H7 (cell line): ENCODE results near the gene FRMD4A. TPM values are rescaled to one million over a fixed set of nuclear protein-coding genes. Genes with fewer than 3 reads are reported as not detected.
"Not testable (repeated sequence)": the region's sequence is repeated elsewhere in the genome, so short reads cannot be mapped to it uniquely, and the experiment has no call there.

Experiments
- DNase-seq: peaks from one replicate; pipeline ENCODE4 v3.0.0; 2012
- H3K27me3 ChIP-seq: 2 replicates; pipeline ENCODE4 v1.6.0; 2011; ENCODE audit warnings: mild to moderate bottlenecking, low read length; ENCODE audit not compliant: control insufficient read depth, insufficient read depth
- H3K36me3 ChIP-seq: replicated peaks from 2 replicates; pipeline ENCODE4 v1.5.1; 2011; ENCODE audit warnings: low read length; ENCODE audit not compliant: control insufficient read depth, insufficient read depth
- H3K4me3 ChIP-seq: 2 replicates; pipeline ENCODE4 v1.5.1; 2011; ENCODE audit warnings: low read depth, mild to moderate bottlenecking, control low read depth, low read length, moderate library complexity; ENCODE audit not compliant: insufficient read depth
- total RNA-seq: library from RNA; depleted of rRNA; stranded (reverse); fragments of >200 nt; shearing (Covaris generic); gene quantifications from 2 replicates; pipeline ENCODE4 v1.2.3, GENCODE V29; 2014

Gene FRMD4A
- total RNA-seq, 1 experiment from 2014 or later, result 10.8 TPM

DNA sequence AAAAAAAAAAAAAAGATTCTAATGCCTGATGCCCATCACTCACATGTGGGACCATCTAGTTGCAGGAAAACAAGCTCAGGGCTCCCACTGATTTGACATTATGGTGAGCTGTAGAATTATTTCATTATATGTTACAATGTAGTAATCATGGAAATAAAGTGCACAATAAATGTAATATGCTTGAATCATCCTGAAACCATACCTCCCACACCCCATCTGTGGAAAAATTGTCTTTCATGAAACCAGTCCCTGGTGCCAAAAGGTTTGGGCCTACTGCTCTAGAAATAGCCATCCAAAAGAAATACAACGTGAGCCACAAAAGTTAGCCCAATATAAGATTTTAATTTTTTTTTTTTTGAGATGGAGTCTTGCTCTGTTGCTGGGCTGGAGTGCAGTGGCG is 478.8 kb downstream of the FRMD4A start:
- H3K4me3 ChIP-seq, result no peak overlapping the region
- no peak for DNase-seq

GRCh38 chr10:13848520-13849445 is 481.9 kb downstream of the FRMD4A start:
- no peaks in the 10 kb centered on the region for H3K27me3 ChIP-seq
- no peak overlapping the region for H3K4me3 ChIP-seq
- no peaks in the 10 kb centered on the region for H3K36me3 ChIP-seq
- DNase-seq, result no peak

More for the DNA sequence above, 478.8 kb downstream of the FRMD4A start:
- no peaks in the 10 kb centered on the region for H3K27me3 ChIP-seq
- H3K36me3 ChIP-seq, result no peaks in the 10 kb centered on the region

DNA sequence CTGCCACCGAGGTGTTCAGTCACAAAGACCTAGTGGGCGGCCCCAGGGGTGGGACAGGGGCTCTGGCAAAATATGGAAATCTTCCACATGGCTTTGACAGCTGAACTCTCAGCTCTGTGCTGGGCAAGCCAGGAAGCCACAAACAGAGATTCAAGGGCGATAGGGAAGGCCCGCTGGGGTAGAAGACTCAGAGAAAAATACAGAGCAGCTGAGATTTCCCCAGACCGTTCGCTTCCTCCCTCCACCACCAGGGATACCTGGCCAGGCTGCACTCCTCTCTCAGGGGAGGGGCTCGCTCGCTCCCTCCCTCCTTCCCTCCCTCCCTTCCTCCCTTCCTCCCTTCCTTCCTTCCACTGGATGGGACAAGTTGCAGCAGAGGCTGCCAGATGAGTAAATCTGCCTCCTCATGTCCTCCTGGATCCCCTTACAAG is 483.5 kb downstream of the FRMD4A start:
- Histone ChIP-seq H3K36me3 (no peaks in the 10 kb centered on the region), H3K4me3 (no peak overlapping the region), H3K27me3 (no peaks in the 10 kb centered on the region)
- DNase-seq, result peak; percentile 71

- no peaks in the 10 kb centered on the region for H3K27me3 ChIP-seq
- no peak for DNase-seq
- no peaks in the 10 kb centered on the region for H3K36me3 ChIP-seq
- no peak overlapping the region for H3K4me3 ChIP-seq
Observed at GRCh38 chr10:13845897-13846296, 484.8 kb downstream of the FRMD4A start.

DNA sequence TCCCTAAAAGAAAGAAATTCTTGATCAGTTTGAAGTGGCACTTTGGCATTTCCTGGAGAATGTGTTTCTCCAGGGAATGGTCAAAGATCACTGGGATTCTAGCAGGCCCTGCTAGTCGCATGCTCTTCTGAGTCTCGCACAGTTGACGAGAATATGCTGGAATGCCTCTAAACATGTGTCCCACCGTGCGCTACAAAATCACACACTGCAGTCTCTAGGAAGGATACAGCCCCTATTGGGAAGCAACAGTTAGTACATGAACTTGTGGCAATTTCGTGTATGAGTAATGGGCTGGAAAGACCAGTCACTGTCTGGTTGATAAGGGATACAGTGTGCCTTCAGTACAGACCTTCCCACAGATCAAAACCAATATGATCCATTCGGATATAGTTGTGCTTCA is 486.1 kb downstream of the FRMD4A start:
- DNase-seq, result no peak
- no peak overlapping the region for H3K4me3 ChIP-seq
- no peaks in the 10 kb centered on the region for H3K27me3 ChIP-seq
- no peaks in the 10 kb centered on the region for H3K36me3 ChIP-seq

DNA sequence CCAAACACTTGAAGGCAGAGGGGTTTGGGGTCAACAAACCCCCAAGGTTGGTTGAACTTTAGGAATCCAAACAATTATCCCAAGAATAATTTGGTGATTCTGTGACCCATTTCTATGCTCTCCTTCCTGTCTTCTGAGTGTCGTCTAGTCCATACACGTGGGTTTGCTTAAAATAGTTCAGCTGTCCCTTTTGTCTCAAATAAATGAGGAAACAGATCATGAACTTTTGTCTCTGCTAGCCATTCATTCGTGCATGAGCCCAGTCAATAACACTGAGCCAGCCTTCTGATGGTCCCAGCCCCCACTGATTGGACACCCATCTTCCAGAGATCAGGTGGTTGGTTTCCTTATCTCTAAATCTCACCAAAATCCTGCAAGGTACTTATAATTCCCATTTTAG is 488.6 kb downstream of the FRMD4A start:
- no peak overlapping the region for H3K4me3 ChIP-seq
- no peaks in the 10 kb centered on the region for H3K36me3 ChIP-seq
- H3K27me3 ChIP-seq, result no peaks in the 10 kb centered on the region
- DNase-seq, result no peak

GRCh38 chr10:13840036-13840435 is 490.7 kb downstream of the FRMD4A start:
- DNase-seq, result no peak
- Histone ChIP-seq H3K36me3 (no peaks in the 10 kb centered on the region), H3K27me3 (no peaks in the 10 kb centered on the region), H3K4me3 (no peak overlapping the region)

GRCh38 chr10:13839430-13839990 is 491.2 kb downstream of the FRMD4A start:
- H3K36me3 ChIP-seq, result no peaks in the 10 kb centered on the region
- no peaks in the 10 kb centered on the region for H3K27me3 ChIP-seq
- no peak for DNase-seq
- H3K4me3 ChIP-seq, result no peak overlapping the region

DNA sequence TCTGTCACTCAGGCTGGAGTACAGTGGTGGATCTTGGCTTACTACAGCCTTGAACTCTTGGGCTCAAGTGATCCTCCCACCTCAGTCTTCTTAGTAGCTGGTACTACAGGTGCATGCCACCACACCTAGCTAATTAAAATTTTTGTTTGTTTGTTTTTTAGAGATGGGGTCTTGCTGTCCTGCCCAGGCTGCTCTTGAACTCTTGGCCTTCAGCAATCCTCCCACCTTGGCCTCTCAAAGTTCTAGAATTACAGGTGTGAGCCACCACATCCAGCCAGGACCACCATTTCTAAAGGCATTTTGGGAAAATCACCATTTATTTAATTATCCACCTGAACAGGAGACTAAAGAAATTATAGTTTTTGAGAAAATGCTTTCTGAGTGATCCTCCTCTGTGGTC is 491.7 kb downstream of the FRMD4A start:
- H3K4me3 ChIP-seq, result no peak overlapping the region
- no peak for DNase-seq
- H3K27me3 ChIP-seq, result no peaks in the 10 kb centered on the region
- H3K36me3 ChIP-seq, result no peaks in the 10 kb centered on the region

DNA sequence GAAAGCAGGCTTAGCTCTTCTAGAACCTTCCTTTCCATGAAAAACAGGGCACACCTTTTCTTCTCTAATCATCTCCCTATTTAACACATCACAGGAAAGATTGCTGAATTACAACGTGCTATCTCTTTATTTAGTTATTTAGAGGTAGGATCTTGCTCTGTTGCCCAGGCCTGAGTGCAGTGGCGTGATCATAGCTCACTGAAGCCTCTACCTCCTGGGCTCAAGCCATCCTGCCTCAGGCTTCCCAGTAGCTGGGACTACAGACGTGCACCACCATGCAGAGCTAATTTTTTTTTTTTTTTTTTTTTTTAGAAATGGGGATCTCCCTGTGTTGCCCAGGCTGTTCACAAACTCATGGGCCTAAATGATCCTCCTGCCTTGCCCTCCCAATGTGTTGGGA is 492.8 kb downstream of the FRMD4A start:
- Histone ChIP-seq H3K4me3 (no peak overlapping the region), H3K27me3 (no peaks in the 10 kb centered on the region), H3K36me3 (no peaks in the 10 kb centered on the region)
- no peak for DNase-seq

- Histone ChIP-seq H3K36me3 (no peaks in the 10 kb centered on the region), H3K4me3 (no peak overlapping the region), H3K27me3 (no peaks in the 10 kb centered on the region)
- peak; percentile 43 for DNase-seq
Observed at GRCh38 chr10:13834581-13835286, 496.0 kb downstream of the FRMD4A start.

- Histone ChIP-seq H3K36me3 (no peaks in the 10 kb centered on the region), H3K27me3 (no peaks in the 10 kb centered on the region), H3K4me3 (no peak overlapping the region)
- no peak for DNase-seq
Observed at GRCh38 chr10:13831711-13832141, 499.0 kb downstream of the FRMD4A start.

GRCh38 chr10:13830385-13830784 is 500.3 kb downstream of the FRMD4A start:
- Histone ChIP-seq H3K36me3 (no peaks in the 10 kb centered on the region), H3K27me3 (no peaks in the 10 kb centered on the region), H3K4me3 (no peak overlapping the region)
- DNase-seq, result peak; percentile 43

- DNase-seq, result no peak
- Histone ChIP-seq H3K4me3 (no peak overlapping the region), H3K27me3 (no peaks in the 10 kb centered on the region), H3K36me3 (no peaks in the 10 kb centered on the region)
Observed at GRCh38 chr10:13829790-13830189, 500.9 kb downstream of the FRMD4A start.

DNA sequence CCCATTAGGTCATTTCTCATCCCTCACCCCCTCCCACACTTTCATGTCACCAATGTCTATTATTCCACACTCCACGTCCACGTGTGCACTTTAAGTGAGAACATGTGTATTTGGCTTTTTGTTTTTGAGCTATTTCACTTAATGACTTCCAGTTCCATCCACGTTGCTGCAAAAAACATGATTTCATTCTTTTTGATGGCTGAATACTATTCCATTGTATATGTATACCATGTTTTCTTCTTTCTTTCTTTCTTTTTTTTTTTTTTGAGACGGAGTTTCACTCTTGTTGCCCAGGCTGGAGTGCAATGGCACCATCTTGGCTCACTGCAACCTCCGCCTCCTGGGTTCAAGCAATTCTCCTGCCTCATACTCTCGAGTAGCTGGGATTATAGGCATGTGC is 502.4 kb downstream of the FRMD4A start:
- not testable (repeated sequence) for H3K4me3 ChIP-seq, H3K27me3 ChIP-seq, DNase-seq, H3K36me3 ChIP-seq
